HG03196 (cell line): ENCODE data around the gene SEMA6C.
"Not testable (repeated sequence)": the region's sequence is repeated elsewhere in the genome, so short reads cannot be mapped to it uniquely, and the experiment has no call there.

Source experiments
- ATAC-seq: cut with Tn5 transposase; IDR thresholded peaks from one replicate; pipeline ENCODE4 v1.9.1; 2021; ENCODE audit not compliant: unreplicated experiment

SEMA6C gene

DNA sequence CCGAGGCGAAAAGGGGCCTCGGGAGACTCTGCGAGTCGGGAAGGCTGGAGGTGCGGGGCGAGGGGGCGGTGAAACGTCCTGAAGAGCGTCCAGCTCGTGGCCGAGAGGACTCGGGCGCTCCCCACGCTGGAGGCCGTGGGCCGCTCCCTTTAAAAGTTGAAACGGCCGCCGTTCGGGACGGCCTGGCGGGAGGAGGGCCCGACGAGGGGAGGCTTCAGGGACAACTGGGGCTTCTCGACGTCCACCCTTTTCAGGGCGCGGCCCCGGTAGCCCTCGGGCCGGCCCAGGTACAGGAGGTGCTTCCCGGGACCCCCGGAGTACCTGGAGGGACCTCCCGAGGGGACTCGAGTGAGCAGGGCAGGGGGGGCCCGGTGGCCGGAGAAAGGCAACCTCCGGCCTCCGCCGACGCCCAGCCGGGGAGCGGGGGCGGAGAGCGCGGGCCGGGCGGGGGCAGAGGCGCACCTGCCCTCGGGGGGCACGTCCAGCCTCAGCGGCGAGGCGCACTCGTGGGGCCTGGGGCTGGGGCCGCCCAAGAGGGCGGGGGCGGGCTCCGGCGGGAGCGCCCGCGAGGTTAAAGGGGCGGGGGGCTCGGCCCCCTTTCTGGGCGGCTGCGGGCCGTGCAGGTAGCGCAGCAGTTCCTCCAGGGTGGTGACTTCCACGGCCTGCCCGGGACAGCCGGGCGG lies 14.0 kb downstream of the SEMA6C start:
- no peak for ATAC-seq

DNA sequence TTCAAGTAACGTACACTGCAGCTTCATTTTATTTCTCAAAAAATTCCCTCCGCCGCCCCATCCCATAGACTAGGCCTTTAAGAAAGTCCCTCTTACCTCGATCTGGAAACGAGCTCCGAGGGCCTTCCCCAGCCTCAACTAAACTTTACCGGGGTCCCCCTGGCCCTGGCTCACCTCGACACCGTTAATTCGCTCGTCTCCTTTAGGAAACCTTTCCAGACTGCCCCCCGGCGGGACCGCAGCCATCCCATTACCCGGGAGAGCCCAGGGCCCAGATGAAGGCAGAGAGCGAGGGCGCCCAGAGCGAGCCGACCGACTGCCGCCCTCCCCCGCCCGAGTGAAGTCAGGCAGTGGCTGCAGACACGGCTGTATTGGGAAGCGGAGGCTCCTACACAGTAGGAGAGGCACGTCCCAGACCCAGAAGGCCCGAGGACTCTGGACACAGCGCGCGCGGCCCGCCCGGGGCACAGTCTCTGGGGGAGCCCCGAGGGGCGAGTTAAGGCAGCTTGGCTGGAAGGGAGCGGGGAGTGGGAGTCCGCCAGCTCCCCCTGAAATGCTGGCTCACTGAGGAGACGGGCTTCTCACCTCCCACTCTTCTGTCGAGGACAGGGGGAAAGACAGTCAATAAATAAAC lies 14.6 kb downstream of the SEMA6C start:
- no peak for ATAC-seq

DNA sequence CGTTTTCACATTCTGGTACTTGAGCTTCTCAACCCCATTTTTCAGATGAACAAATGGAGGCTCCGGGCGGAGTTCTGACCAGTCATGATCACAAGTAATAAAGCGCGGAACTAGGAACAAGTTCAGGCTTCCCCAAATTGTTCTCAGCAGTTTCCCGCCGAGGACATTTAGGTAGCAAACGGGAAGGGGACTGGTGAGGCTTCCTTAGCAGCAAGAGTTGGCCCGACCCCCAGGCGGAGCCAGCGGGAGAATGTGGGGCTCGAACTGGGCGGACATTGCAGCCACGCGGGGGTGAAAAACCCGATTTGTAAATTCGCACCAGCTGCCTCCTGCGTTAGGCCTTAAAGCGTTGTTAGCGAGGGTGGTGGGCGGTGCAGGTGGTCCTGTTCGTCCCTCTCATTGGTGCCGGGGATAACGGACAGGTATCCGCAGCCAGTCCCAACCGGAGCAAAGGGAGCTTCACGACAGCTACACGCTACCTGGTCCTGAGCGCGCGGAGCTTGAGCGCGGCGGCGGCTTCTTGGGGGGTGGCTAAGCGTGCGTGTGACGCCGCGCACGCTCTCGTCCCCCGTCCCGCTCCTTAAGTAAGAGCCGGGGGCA lies 15.3 kb downstream of the SEMA6C start:
- ATAC-seq: peak; percentile 57

DNA sequence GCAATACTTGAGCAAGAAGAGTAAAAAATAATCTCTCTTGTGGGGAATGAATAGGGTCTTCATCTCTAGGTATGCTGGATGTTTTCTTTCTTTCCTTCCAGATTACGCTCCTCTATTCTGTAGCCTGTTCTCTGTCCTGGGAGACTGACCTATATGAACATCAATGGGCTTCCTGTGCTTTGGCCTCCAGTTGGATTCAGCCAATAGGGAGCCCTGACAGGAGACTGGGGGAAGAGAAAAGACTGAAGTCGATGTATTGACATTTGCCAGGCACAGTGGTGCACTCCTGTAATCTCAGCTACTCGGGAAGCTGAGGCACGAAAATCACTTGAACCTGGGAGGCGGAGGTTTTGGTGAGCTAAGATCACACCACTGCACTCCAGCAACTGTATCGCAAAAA lies 17.6 kb downstream of the SEMA6C start:
- no peak for ATAC-seq

DNA sequence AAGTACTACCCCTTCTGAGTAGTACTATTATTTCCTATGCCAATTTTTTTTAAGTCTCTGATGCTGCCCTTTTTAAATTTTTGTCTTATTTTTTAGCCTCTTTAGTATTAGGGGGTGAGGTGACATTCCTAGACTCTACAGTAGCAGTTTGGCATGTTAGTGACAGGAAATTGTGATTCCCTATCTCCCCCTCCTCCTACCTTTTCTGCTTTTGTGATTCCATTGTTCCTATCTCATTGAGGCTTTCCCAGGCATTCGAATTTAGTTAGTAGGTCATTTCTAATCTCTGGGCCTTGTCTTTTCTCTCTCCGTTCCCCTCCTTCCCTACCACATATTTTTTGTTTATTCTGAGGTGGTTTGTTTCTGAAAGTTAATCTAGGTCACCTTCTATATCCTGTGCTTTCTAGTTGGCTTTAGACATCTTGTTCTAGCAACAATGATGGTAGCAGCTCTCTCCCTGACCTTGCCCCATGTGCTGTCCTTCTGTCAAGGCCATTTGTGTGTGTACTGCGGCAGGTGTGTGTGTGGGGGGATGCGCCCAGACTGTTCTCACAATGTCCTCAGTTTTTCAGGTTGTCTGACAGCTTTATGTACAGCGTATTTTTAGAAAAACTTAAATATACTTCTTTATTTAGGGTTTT lies 21.5 kb downstream of the SEMA6C start:
- ATAC-seq: no peak

DNA sequence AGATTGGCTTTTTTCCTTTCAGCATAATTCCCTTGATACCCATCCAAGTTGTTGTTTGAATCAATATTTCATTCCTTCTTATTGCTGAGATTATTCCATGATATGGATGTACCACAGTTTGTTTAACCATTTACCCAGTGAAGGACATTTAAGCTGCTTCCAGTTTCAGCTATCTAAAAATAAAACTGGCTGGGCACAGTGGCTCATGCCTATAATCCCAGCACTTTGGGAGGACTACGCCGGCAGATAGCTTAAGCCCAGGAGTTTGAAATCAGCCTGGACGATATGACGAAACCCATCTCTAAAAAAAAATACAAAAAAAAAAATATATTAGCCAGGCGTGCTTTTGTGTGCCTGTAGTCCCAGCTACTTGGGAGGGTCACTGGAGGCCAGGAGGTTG lies 32.6 kb downstream of the SEMA6C start:
- ATAC-seq: no peak

DNA sequence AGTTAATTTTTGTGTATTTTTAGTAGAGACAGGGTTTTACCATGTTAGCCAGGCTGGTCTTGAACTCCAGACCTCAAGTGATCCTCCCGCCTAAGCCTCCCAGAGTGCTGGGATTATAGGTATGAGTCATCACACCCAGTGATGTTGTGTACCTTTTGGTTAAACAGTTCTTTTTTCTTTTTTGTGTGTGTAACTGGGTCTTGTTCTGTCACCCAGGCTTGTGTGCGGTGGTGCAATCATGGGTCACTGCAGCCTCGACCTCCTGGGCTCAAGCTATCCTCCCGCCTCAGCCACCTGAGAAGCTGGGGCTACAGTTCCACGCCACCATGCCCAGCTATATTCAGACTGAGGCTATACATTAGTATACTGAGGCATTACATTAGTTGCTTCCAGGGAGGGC lies 38.1 kb downstream of the SEMA6C start:
- ATAC-seq: no peak

DNA sequence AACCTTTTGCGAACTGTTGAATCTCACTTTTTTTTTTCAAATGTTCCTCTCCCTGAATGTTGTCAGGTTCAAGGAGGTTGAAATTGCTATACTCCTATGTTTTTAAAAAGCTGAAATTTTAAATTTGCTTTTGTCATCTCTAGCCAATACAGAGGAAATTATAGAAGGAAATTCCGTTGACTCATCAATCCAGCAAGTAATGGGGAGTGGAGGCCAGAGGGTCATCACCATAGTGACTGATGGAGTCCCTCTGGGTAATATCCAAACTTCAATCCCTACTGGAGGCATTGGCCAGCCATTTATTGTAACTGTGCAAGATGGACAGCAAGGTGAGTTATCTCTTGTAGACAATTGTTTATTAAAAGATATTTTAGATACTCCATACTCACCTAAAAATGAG lies 39.5 kb downstream of the SEMA6C start:
- ATAC-seq: no peak

DNA sequence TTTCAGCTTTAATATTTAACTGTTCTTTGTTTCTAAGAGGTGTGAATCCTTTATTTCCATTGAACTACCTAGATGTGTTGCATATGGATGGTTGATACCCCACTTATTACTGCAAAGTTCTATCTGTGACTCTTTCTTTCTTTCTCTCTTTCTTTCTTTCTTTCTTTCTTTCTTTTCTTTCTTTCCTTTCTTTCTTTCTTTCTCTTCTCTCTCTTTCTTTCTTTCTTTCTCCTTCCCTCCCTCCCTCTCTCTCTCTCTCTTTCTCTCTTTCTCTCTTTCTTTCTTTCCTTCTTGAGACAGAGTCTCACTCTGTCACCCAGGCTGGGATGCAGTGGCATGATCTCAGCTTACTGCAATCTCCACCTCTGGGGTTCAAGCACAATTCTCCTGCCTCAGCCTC lies 41.8 kb downstream of the SEMA6C start:
- ATAC-seq: no peak

- ATAC-seq: no peak
Measured at GRCh38 chr1:151098126-151098525, 48.3 kb downstream of the SEMA6C start.

GRCh38 chr1:151097426-151097825 lies 49.0 kb downstream of the SEMA6C start:
- not testable (repeated sequence) for ATAC-seq

- no peak for ATAC-seq
Measured at GRCh38 chr1:151085953-151086559, 60.4 kb downstream of the SEMA6C start.
